Large intestine (tissue), 3 donors: Measurements from ENCODE around the gene PGPEP1. TPM values are rescaled to one million over a fixed set of nuclear protein-coding genes. Genes with fewer than 3 reads are reported as not detected.

Source experiments
- DNase-seq, 2 donors: peaks; one replicate each; pipeline versions ENCODE4 v3.0.0 to v3.0.0-alpha.2; 2013
- H3K27ac ChIP-seq: one replicate; pipeline ENCODE4 v1.5.1; 2013; ENCODE audit warnings: low read length
- H3K27me3 ChIP-seq: 2 replicates; pipeline ENCODE4 v1.6.1; 2013; ENCODE audit warnings: low read length; ENCODE audit not compliant: control insufficient read depth, insufficient read depth
- H3K36me3 ChIP-seq: 2 replicates; pipeline ENCODE4 v1.6.1; 2013; ENCODE audit warnings: low read length; ENCODE audit not compliant: control insufficient read depth, insufficient read depth
- H3K4me1 ChIP-seq: one replicate; pipeline ENCODE4 v1.6.1; 2013; ENCODE audit warnings: low read length; ENCODE audit not compliant: control insufficient read depth, insufficient read depth
- H3K4me3 ChIP-seq: one replicate; pipeline ENCODE4 v1.5.1; 2013; ENCODE audit warnings: low read length
- H3K9me3 ChIP-seq: one replicate; pipeline ENCODE4 v1.6.1; 2013; ENCODE audit warnings: mild to moderate bottlenecking, low read depth, low read length, moderate library complexity; ENCODE audit not compliant: control insufficient read depth
- WGBS: methylation state at CpG from one replicate; pipeline ENCODE4 v1.1.5; 2013; ENCODE audit warnings: low lambda C conversion rate; ENCODE audit not compliant: insufficient coverage; 5-methylcytosine and 5-hydroxymethylcytosine counted together
- polyA plus RNA-seq: library from polyadenylated mRNA; unstranded; fragments of 120-200 nt; gene quantifications from one replicate; pipeline ENCODE4 v1.2.1, GENCODE V29; 2013

PGPEP1 gene
- polyA plus RNA-seq, 1 donor, result 77.2 TPM

GRCh38 chr19:18307271-18307681 lies 33.1 kb upstream of the PGPEP1 start:
- Histone ChIP-seq H3K27me3 (no peaks in the 10 kb centered on the region), H3K4me3 (no peak overlapping the region), H3K9me3 (peaks cover 7% of the 10 kb centered on the region), H3K4me1 (peaks cover 58% of the 10 kb centered on the region), H3K36me3 (peaks cover 41% of the 10 kb centered on the region), H3K27ac (no peak overlapping the region)
- no peak for DNase-seq
- WGBS, result no CpG with 5 or more reads among the region's 19 CpGs

DNA sequence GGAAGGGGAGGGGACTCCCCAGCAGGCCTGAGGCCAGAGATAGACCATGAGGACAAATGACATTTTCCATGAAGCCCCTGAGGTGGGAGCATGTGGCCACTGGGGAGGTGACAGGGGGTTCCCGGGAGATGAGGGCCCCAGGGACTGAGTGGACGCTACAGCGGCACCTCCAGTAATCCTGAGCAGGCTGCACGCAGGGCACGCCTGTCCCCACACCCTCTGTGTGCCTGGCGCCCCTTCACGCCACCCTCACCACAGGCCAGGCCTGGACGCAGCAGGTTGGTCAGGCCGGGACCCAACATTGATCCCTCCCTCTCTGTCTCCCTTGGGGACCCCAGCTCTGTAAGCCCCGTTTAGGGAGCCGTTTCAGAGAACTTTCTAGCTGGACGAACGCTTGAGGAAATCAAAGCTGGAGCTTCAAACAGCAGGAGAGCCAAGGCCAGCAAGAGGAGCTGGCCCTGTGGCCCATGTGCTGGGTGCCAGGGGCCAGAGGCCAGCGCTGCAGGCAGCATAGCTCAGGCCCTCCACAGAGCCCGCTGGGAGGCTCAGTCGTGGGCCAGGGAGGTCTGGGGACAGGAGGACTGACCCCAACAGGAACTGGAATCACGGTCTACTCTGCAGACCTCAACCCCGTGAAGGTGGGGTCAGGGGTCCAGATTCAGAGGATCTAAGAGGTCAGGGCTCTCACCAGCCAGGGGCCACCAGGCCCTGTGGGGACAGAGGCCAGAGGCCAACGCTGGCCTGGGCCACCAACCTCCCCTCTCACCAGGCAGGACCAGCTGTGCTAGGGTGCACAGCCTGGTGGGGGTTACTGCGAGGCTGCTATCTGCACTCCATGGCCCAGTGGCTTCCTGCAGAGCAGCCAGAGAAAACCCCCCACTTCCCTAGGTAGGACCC lies 32.1 kb upstream of the PGPEP1 start:
- no peaks in the 10 kb centered on the region for H3K27me3 ChIP-seq
- no peak overlapping the region for H3K27ac ChIP-seq
- peaks cover 7% of the 10 kb centered on the region for H3K9me3 ChIP-seq
- no peak for DNase-seq
- peaks cover 59% of the 10 kb centered on the region for H3K4me1 ChIP-seq
- WGBS, result no CpG with 5 or more reads among the region's 20 CpGs
- H3K4me3 ChIP-seq, result no peak overlapping the region
- H3K36me3 ChIP-seq, result peaks cover 48% of the 10 kb centered on the region

- Histone ChIP-seq H3K36me3 (peaks cover 49% of the 10 kb centered on the region), H3K9me3 (peaks cover 7% of the 10 kb centered on the region), H3K4me1 (peaks cover 52% of the 10 kb centered on the region), H3K4me3 (no peak overlapping the region), H3K27me3 (no peaks in the 10 kb centered on the region), H3K27ac (no peak overlapping the region)
- whole genome bisulfite sequencing, result no CpG with 5 or more reads among the region's 7 CpGs
- DNase-seq, result no peak
Observed at GRCh38 chr19:18308948-18309325, 31.5 kb upstream of the PGPEP1 start.

GRCh38 chr19:18309525-18310064 lies 30.8 kb upstream of the PGPEP1 start:
- peak in 1 of 2 donors; percentile 7 for DNase-seq
- Histone ChIP-seq H3K4me1 (peaks cover 46% of the 10 kb centered on the region), H3K27ac (peak overlapping the region; percentile 99), H3K4me3 (no peak overlapping the region), H3K27me3 (no peaks in the 10 kb centered on the region), H3K36me3 (peaks cover 53% of the 10 kb centered on the region), H3K9me3 (peaks cover 7% of the 10 kb centered on the region)
- WGBS, result no CpG with 5 or more reads among the region's 33 CpGs

DNA sequence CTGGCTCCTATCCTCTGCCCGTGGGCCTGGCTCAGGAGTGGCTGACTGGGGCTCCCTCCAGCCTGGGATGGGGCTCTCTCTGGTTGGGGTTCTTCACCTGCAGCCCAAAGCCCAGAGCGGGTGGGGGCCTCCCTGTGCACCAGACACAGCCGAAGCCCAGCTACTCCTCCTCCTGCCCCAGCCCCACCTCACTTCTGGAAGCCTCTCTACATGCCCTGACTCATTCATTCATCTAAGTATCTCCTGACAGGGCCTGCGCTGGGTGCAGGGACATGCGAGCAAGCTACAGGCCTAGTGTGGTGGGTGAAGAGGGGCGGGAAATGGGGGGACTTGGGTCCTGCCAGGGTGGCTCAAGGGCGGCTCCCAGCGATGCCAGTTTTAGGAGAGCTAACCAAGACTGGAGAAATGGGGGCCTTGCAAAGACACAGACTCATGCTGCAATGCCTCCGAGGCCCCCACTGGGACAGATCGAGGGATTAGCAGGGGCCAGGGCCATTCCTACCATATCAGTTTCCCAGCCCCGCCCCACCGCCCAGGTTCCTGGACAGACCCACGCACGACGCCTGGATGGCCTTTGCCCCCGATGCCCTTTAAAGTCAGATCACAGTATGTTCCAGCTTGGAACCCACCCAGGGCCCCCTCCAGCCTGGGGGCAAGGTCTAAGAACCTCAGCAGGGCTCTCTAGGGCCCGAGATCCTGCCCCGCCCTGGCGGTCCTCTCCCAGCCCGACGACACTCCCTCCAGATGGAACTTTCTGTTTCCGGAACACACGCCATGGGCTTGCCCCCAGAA lies 30.1 kb upstream of the PGPEP1 start:
- Histone ChIP-seq H3K27ac (peak overlapping the region; percentile 99), H3K27me3 (no peaks in the 10 kb centered on the region), H3K36me3 (peaks cover 56% of the 10 kb centered on the region), H3K4me1 (peaks cover 38% of the 10 kb centered on the region), H3K9me3 (peaks cover 7% of the 10 kb centered on the region), H3K4me3 (no peak overlapping the region)
- WGBS, result no CpG with 5 or more reads among the region's 23 CpGs
- DNase-seq, result peak; percentile 95 to 98

DNA sequence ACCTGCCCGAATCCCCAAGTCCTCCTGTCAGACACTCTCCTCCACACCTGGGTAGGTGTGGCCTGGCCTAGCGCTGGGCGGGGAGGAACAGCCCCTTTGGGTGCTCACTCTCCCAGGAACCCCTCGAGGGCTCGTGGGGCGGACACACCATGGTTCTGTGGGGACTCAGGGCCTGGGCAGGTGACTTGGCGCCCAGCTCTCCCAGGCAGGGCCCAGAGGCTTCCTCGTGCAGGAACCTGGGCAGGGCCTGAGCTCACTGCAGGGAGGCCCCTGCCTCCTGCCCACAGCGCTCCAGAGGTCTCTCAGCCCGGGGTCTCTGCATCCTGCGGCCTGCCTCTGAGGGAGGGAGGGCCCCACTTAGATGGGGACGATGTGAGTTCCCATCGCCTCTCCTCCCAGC lies 29.4 kb upstream of the PGPEP1 start:
- Histone ChIP-seq H3K4me3 (no peak overlapping the region), H3K4me1 (peaks cover 33% of the 10 kb centered on the region), H3K27me3 (no peaks in the 10 kb centered on the region), H3K27ac (peak overlapping the region; percentile 99), H3K36me3 (peaks cover 59% of the 10 kb centered on the region), H3K9me3 (peaks cover 7% of the 10 kb centered on the region)
- no CpG with 5 or more reads among the region's 13 CpGs for WGBS
- DNase-seq, result no peak

DNA sequence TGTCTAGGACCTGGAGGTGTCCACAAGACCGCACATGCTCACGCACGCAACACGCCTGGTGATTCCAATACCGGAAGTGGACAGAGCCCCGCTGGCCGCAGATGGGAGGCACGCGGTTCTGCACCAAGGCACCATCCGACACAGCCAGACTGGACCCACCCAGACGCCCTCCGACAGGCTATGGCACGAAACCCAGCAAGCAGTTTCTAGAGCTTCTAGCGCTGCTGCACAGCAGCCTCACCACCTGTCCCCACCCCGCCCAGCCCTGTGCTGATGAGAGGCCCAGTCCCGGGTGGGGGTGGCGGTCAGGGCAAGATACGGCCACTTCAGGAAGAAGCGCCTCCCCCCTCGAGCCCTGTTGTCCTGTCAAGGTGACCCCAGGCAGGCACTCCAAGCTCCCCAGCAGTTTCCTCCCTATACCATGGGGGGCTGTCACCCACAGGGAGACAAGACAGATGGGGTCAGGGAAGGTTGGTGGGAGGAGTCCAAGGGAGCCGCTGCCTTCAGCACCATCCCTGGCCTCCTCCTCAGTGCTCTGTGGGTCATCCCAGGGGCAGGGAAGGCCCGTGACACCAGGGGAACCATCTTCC lies 28.8 kb upstream of the PGPEP1 start:
- Histone ChIP-seq H3K9me3 (peaks cover 7% of the 10 kb centered on the region), H3K27me3 (no peaks in the 10 kb centered on the region), H3K4me3 (no peak overlapping the region), H3K36me3 (peaks cover 53% of the 10 kb centered on the region), H3K27ac (peak overlapping the region; percentile 99), H3K4me1 (peaks cover 33% of the 10 kb centered on the region)
- peak in 1 of 2 donors; percentile 70 for DNase-seq
- WGBS, result no CpG with 5 or more reads among the region's 22 CpGs

DNA sequence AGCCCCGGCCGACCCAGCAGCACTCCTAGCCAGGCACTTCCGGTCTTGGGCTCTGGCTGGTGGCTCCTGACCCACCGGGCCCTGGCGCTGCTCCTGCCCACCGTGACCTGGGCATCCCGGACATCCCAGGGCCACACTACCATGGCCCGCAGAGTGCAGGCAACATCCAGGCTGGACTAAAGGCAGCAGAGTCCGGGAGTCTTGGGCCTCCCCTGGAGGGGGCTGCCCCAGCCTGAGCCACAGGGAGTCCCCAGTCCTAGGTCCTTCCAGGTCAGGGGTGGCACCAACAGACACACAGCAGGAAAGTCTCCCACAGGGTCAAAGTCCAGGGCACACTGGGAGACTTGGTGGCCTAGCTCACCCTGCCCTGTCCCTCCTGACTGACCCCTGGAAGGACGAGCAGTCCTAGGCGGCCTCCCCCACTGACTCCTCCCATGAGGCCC lies 28.3 kb upstream of the PGPEP1 start:
- peak overlapping the region; percentile 99 for H3K27ac ChIP-seq
- H3K36me3 ChIP-seq, result peaks cover 48% of the 10 kb centered on the region
- H3K27me3 ChIP-seq, result no peaks in the 10 kb centered on the region
- peak in 1 of 2 donors; percentile 43 for DNase-seq
- no peak overlapping the region for H3K4me3 ChIP-seq
- H3K9me3 ChIP-seq, result peaks cover 7% of the 10 kb centered on the region
- no CpG with 5 or more reads among the region's 11 CpGs for WGBS
- H3K4me1 ChIP-seq, result peaks cover 33% of the 10 kb centered on the region

DNA sequence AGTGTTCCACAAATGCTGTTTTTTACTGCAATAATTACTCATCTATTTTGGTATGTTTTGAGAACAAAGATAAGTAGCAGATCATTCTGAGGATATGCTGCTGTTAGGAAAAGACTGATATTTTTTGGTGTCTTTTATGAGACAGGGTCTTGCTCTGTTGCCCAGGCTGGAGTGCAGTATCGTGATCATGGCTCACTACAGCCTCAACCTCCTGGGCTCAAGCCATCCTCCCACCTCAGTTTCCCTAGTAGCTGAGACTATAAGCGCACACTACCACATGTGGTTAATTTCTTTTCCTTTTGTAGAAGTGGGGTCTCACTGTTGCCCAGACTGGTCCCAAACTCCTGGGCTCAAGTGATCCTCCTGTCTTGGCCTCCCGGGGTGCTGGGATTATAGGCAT lies 27.0 kb upstream of the PGPEP1 start:
- no CpG with 5 or more reads among the region's 3 CpGs for WGBS
- Histone ChIP-seq H3K4me3 (no peak overlapping the region), H3K27ac (no peak overlapping the region), H3K4me1 (peaks cover 43% of the 10 kb centered on the region), H3K36me3 (peaks cover 38% of the 10 kb centered on the region), H3K27me3 (no peaks in the 10 kb centered on the region), H3K9me3 (peaks cover 5% of the 10 kb centered on the region)
- no peak for DNase-seq
